NCI-H146 treated with DMSO at 0.1 percent for 48 hours (cell line): ENCODE measurements around the gene ARHGEF16.

ENCODE experiments used
- DNase-seq: peaks from one replicate; lab custom pipeline; 2025; ENCODE audit not compliant: unreplicated experiment; lab: John Stamatoyannopoulos, UW

ARHGEF16 gene

GRCh38 chr1:3420218-3420951 lies 34.1 kb upstream of the ARHGEF16 start:
- no peak for DNase-seq

GRCh38 chr1:3422638-3423037 lies 31.8 kb upstream of the ARHGEF16 start:
- no peak for DNase-seq

GRCh38 chr1:3423245-3423829 lies 31.1 kb upstream of the ARHGEF16 start:
- no peak for DNase-seq

GRCh38 chr1:3423896-3424611 lies 30.4 kb upstream of the ARHGEF16 start:
- no peak for DNase-seq

GRCh38 chr1:3425486-3426215 lies 28.8 kb upstream of the ARHGEF16 start:
- DNase-seq = no peak

GRCh38 chr1:3426956-3427535 lies 27.4 kb upstream of the ARHGEF16 start:
- DNase-seq = no peak

GRCh38 chr1:3427711-3428704 lies 26.5 kb upstream of the ARHGEF16 start:
- DNase-seq = no peak

- DNase-seq = no peak
Measured at GRCh38 chr1:3428899-3429298, 25.6 kb upstream of the ARHGEF16 start.

- no peak for DNase-seq
Measured at GRCh38 chr1:3429320-3429719, 25.1 kb upstream of the ARHGEF16 start.

- no peak for DNase-seq
Measured at GRCh38 chr1:3429766-3430165, 24.7 kb upstream of the ARHGEF16 start.

GRCh38 chr1:3430406-3430805 lies 24.1 kb upstream of the ARHGEF16 start:
- DNase-seq = no peak

- DNase-seq = no peak
Measured at GRCh38 chr1:3430820-3431219, 23.6 kb upstream of the ARHGEF16 start.

- no peak for DNase-seq
Measured at GRCh38 chr1:3431266-3431665, 23.2 kb upstream of the ARHGEF16 start.

- no peak for DNase-seq
Measured at GRCh38 chr1:3431686-3432085, 22.8 kb upstream of the ARHGEF16 start.

- DNase-seq = no peak
Measured at GRCh38 chr1:3432306-3432705, 22.2 kb upstream of the ARHGEF16 start.

GRCh38 chr1:3433076-3433475 lies 21.4 kb upstream of the ARHGEF16 start:
- no peak for DNase-seq

GRCh38 chr1:3433596-3434320 lies 20.7 kb upstream of the ARHGEF16 start:
- no peak for DNase-seq

GRCh38 chr1:3434406-3435110 lies 19.9 kb upstream of the ARHGEF16 start:
- no peak for DNase-seq

- no peak for DNase-seq
Measured at GRCh38 chr1:3435666-3436065, 18.8 kb upstream of the ARHGEF16 start.
